Cortex of kidney (tissue), 1 donor: ENCODE measurements around the gene CSK.
A peak's percentile ranks its signal among the peaks of the same experiment; 100 is the strongest.

Source experiments
- DNase-seq: peaks from one replicate; lab custom pipeline; 2025; lab: John Stamatoyannopoulos, UW

Gene CSK

GRCh38 chr15:74826364-74826819 lies 44.5 kb downstream of the CSK start, which contains the start of gene CPLX3:
TSS of gene CPLX3 (plus strand) at chr15:74826627. CDS start at chr15:74826704, 77 bp downstream.
- no peak for DNase-seq

DNA sequence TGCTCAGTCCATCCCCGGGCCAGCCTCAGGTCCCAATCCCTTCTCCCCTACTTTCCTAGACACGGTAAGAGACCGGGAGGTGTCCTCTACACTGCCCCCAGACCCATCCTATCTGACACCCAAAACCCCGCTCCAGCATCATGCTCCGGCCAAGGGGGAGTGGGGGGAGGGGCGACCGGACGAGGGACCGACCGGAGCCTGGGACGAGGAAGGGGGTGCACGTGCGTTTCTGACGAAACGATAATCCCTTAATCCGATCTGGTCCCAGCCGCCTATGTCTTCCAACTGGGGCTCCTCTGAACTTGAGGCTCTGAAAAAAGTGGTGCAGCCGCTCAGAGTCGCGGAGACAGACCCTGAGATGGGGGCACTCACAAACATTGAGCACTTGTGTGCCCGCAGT lies 45.0 kb downstream of the CSK start:
- no peak for DNase-seq

GRCh38 chr15:74827614-74828013 lies 45.7 kb downstream of the CSK start:
- no peak for DNase-seq

- DNase-seq: no peak
Observed at GRCh38 chr15:74828835-74829234, 47.0 kb downstream of the CSK start.

- DNase-seq: no peak
Observed at GRCh38 chr15:74829486-74829885, 47.6 kb downstream of the CSK start.

DNA sequence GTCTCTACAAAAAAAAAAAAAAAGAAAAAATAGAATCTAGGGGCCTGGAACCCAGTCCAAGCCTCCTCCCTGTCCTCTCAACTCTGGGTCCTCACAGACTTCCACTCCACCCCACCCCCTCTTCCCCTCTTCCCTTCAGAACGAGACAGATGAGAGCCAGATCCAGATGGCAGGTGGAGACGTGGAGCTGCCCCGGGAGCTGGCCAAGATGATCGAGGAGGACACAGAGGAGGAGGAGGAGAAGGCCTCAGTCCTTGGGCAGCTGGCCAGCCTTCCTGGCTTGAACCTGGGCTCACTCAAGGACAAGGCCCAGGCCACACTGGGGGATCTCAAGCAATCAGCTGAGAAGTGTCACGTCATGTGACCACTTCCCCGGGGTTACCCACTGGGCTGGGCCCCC lies 48.1 kb downstream of the CSK start:
- DNase-seq: no peak

GRCh38 chr15:74830868-74831267 lies 49.0 kb downstream of the CSK start:
- no peak for DNase-seq

- no peak for DNase-seq
Observed at GRCh38 chr15:74831813-74832495, 50.1 kb downstream of the CSK start.

DNA sequence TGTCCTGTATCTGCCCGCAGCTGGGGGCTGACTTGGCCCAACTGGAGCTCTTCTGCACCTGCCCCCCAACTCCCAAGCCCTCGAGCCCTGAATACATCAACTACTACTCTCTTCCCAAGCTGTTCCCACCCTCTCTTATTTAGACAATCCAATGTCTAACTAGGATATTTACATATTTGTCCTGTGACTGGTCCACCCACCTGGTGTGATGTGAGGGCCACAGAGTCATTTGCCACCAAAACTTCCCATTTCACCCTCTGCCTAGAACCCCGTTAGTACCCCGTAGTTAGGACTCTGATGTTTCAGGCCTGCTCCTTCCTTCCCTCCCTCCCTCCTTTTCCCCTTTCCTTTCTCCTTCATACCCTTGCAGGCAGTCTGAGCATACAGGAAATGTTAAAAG lies 50.9 kb downstream of the CSK start:
- no peak for DNase-seq

DNA sequence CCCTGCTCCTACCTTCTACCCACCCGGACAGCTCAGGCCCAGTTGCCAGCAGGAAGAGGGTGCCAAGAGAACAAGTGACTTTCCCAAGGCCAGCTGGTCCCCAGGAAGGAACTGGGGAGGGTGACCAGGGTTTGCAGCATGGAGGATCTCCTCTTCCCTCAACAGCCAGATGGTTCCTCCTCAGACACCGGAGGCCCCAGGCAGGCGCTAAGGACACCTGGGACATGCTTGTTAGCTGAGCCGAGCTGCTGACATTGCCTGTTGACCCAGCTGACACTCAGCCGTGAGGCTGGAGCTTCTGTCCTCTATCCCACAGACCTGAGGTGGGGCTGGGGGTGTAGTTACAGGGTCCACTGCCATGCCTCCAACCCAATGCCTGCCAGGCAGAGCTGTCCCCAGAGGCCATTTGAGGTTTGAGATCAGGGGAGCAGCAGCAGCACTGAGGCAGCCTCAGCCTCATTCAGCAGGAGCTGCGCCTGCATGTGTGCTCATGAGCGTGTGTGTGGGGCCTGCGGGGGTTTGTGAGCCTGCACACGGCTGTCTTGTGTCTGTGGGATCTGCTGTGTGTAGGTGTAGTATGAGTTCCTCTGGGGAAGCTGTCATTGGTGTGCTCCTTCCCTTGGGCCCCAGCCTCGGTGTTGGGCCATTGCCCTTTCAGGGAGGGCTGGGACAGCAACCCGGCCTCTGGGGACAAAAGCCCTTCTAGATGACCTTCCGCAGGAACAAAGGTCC lies 51.7 kb downstream of the CSK start:
- no peak for DNase-seq

GRCh38 chr15:74835312-74835823 lies 53.5 kb downstream of the CSK start:
- DNase-seq: no peak

GRCh38 chr15:74836846-74837245 lies 55.0 kb downstream of the CSK start:
- DNase-seq: no peak

DNA sequence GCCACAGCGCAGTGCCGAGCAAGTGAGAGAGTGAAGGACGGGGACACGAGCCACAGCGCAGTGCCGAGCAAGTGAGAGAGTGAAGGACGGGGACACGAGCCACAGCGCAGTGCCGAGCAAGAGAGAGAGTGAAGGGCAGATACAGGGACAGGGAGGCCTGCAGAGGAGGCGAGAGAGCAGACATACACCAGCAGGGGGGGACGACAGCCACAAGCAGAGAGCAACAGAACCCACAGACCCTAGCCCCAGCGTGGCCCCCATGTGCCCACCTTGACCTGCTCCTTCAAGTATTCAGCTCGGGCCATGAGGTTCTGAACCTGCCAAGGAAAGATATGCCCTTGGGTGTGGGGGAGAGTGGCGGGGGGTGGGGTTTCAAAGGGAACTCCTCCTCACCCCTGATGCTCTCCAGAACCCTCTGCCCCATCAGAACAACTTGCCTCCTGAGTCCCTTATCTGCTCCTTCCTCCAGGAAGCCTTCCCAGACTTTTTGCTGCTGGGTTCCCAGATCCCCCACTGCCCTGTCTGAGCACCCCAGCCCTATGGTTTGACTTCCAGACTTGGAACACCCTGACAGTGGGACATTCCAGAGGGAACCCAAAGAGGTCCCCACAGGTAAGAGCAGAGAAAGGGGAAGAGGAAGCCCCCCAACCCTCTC lies 55.7 kb downstream of the CSK start:
- no peak for DNase-seq

DNA sequence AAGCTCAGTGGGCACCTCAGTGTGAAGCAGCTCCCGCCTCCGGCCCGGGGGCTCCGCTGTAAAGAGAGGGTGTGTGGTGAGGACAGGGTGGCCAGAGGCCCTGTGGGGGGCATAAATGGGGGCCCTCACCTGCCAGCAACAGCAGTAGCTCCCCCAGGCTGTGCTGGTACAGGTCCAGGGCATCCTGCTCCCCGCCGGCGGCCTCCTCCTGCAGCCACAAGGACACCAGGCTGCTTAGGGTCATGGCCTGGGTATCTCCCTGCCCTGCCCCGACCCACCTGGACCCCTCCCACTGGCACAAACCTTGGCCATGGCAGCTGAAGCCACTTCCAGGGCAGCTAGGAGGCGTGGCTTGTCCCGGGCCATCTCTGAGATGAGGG lies 56.2 kb downstream of the CSK start:
- DNase-seq: no peak

- DNase-seq: no peak
Observed at GRCh38 chr15:74838746-74839525, 57.1 kb downstream of the CSK start.

GRCh38 chr15:74839526-74840395 lies 57.9 kb downstream of the CSK start:
- no peak for DNase-seq

DNA sequence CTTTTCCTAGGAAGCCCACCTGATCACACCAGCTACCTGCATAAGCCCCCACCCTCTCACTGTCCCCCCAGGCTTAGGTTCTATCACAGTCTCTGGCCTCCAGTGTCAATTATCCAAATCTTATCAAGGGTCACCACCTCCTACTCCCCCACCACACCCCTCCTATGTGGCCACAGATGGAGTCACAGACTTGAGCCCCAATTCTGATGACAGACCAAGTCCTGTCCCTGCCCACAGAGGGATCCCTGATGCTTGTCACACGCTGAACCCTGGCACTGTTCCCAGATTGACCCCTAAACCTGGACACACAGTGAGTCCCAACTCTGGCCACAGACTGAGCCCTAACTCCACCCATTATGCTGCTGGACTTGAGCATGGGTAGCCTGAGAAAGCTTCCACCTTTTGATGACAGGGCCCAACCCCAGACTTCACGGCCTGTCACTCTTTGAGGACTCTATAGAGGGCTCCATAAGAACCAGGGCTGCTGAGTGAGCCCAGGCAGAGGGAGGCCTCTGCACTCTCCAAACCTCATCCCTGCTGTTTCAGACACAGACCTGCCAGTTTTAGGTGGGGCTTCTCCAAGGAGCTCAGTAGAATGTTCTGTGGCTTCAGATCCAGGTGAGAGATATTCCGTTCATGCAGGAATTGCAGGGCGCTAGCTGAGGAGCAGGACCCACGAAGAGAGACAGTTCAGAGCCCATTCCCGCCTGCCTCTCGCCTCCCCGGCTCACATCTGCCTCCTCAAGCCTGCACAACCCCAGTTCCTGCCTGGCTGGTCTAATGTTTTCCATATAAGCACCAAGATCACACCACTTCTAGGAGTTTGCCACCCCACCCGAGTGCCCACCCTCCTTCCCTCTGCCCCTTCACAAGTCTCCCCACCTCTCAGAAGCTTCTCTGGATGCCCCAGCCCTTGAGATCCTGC lies 59.2 kb downstream of the CSK start:
- DNase-seq: no peak

DNA sequence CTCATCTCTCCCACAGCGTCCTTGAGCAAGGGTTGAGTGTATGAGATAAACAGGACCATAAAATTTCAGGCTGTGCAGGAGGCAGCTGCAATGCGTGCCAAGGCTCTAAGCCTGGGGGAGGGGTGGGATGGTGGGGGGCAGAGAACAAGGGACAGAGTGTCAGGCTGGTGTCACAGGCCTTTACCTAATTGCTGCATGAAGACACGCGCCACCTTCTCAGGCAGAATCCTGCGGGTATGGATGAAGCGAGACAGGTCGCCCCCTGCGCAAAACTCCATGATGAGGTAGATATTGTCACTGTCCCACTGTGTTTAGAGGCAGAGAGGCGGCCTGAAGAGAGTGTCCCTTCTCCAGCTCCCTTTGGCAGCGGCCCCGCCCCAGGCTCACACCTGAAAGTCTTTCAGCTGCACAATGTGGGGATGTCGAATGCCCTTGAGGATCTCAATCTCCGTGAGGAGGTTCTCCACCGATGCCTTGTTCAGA lies 60.1 kb downstream of the CSK start:
- DNase-seq: no peak

DNA sequence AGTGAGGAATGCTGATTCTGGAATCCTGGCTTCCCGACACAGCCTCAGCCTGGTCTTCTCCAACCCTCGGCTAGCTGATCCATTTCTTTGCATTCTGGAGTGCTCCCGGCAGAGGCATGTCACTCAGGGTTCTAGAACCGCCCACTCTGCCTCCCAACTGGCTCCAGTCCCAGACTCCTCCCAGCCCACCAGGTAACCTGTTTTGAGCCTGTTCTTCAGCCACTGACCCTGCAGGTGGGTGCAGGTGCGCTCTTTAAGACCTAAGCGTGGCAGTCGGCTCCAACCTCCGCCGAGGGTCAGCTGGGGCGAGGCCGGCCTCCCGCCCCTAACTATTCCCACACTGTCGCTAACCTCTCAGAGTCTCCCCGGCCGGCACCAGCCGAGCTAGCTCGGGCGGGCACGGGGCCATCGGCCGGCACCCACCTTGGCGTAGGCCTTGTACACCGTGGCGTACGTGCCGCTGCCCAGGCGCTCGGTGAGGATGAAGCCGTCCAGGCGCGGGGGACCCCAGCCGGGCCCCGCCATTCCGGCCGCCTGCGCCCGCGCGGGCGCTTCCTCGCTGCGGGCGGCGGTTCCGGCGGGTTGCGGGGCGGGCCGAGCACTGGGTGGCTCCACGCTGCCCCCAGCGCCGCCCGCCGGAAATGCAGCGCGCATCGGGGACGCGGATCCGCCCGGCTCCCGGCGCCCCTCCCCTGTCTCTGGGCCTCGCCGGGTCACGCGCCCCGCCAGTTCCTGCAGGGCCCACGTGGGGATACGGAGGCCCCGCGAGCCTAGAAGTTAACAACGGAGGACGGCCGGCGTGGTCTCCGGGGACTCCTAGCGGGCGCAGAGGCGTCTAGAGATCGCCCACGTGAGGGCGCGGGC lies 60.9 kb downstream of the CSK start, which contains the start of gene ULK3:
ULK3 (minus strand) TSS at position 576 of the 864 bp plus-strand sequence; CDS start at position 525, 51 bp downstream.
- DNase-seq: peak; percentile 54
